Nephron (organoid): ENCODE measurements around the gene KISS1R.

Source experiments
- H3K27ac Mint-ChIP-seq, 3 experiments: 2 replicates each; pipeline ENCODE4 v1.8.0; 2020; ENCODE audit warnings: mixed read lengths in 3 of 3, mild to moderate bottlenecking in 2 of 3, moderate library complexity in 1 of 3
- H3K27me3 Mint-ChIP-seq: 2 replicates; pipeline ENCODE4 v1.8.0; 2021; ENCODE audit warnings: low read depth, mild to moderate bottlenecking, moderate library complexity, mixed read lengths
- H3K36me3 Mint-ChIP-seq: 2 replicates; pipeline ENCODE4 v1.8.0; 2020; ENCODE audit warnings: low read depth, mixed read lengths
- H3K4me1 Mint-ChIP-seq: 2 replicates; pipeline ENCODE4 v1.8.0; 2020; ENCODE audit warnings: mixed read lengths
- H3K4me3 Mint-ChIP-seq, 3 experiments: 2 replicates each; pipeline ENCODE4 v1.8.0; 2020; ENCODE audit warnings: mild to moderate bottlenecking in 3 of 3, mixed read lengths in 3 of 3, moderate library complexity in 2 of 3
- H3K9me3 Mint-ChIP-seq: 2 replicates; pipeline ENCODE4 v1.8.0; 2020; ENCODE audit warnings: mixed read lengths
- TF ChIP-seq, protein P1 (sequence below), 3 experiments: fragments of 200-600 bp; sonication (generic); IDR thresholded peaks; one replicate each; pipeline ENCODE4 v1.5.0; 2021; ENCODE audit warnings: antibody characterized with exemption in 3 of 3; ENCODE audit not compliant: unreplicated experiment in 3 of 3

KISS1R gene

DNA sequence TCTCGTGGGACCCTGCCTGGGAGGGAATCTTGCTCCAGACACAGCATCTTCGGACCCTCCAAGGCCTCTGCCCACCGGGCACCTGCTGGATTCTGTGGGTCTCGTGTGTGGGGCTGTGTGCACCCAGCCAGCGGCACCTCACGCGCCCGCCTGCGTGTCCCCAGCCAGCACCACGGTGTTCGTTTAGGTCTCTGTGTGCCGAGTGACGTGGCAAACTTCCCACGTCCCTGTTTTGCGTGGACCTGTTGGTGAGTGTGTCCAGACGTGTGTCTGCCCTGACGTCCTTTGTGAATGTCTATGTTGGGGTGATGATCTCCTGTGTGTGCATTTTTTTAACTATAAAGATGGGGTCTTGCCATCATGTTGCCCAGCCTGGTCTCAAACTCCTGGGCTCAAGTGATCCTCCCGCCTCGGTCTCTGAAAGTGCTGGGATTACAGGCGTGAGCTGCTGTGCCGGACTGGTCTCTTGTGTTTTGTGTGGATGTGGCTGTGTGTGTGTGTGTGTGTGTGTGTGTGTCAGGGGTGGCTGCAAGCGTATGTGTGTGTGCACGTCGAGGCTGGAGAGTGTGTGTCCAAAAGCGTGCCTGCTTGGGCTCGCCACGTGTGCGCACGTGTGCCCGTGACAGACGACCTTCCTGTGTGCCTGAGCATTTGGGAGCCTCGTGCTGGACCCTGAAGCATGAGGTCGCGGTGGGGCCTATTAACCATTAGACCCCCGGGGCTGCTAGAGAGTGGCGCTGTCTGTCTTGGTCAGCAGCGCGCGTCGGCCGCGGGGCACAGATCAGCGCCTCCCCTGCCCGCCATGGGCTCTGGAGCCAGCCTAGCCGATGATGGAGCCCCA lies 24.4 kb downstream of the KISS1R start:
- Mint-ChIP-seq H3K27me3 (no peaks in the 10 kb centered on the region), H3K4me3 (peak overlapping the region in 1 of 3 experiments; percentile 10), H3K9me3 (no peaks in the 10 kb centered on the region), H3K27ac (peak overlapping the region; percentile 62 to 86 (median 81)), H3K4me1 (peaks cover 29% of the 10 kb centered on the region), H3K36me3 (peaks cover 55% of the 10 kb centered on the region)
- TF ChIP-seq, protein P1, sequence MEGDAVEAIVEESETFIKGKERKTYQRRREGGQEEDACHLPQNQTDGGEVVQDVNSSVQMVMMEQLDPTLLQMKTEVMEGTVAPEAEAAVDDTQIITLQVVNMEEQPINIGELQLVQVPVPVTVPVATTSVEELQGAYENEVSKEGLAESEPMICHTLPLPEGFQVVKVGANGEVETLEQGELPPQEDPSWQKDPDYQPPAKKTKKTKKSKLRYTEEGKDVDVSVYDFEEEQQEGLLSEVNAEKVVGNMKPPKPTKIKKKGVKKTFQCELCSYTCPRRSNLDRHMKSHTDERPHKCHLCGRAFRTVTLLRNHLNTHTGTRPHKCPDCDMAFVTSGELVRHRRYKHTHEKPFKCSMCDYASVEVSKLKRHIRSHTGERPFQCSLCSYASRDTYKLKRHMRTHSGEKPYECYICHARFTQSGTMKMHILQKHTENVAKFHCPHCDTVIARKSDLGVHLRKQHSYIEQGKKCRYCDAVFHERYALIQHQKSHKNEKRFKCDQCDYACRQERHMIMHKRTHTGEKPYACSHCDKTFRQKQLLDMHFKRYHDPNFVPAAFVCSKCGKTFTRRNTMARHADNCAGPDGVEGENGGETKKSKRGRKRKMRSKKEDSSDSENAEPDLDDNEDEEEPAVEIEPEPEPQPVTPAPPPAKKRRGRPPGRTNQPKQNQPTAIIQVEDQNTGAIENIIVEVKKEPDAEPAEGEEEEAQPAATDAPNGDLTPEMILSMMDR (IDR thresholded peaks at IDR 0.05; ENCODE audit: unreplicated experiment in 3 of 3): no peak

DNA sequence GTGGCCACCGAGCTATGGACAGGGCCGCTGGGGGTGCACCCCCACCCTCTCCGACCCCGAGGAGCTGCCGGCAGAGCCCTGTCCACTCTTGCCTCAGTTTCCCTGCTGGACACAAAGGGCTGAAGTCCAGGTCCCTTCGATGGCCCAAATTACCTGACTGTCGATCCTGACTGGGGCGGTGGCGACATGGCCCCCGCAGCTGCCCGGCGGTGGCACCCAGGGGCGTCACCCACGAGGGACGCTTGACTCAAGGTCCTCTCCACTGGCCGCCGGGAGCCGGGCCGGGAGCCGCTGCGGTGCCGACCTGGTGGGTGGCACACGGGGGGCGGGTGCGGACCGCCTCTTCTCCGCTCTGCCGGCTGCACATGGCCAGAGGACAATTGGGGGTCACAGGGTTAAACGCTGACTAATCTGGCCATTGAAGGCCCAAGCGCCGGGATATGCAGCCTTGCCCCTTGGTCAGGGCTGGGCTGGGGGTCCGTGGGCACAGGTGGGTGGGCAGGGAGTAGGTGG lies 25.1 kb downstream of the KISS1R start:
- peaks cover 49% of the 10 kb centered on the region for H3K36me3 Mint-ChIP-seq
- H3K4me1 Mint-ChIP-seq: peaks cover 29% of the 10 kb centered on the region
- H3K4me3 Mint-ChIP-seq: no peak overlapping the region
- no peak overlapping the region for H3K27ac Mint-ChIP-seq
- no peaks in the 10 kb centered on the region for H3K27me3 Mint-ChIP-seq
- H3K9me3 Mint-ChIP-seq: no peaks in the 10 kb centered on the region
- TF ChIP-seq, protein P1 (IDR thresholded peaks at IDR 0.05; ENCODE audit: unreplicated experiment in 3 of 3): no peak

DNA sequence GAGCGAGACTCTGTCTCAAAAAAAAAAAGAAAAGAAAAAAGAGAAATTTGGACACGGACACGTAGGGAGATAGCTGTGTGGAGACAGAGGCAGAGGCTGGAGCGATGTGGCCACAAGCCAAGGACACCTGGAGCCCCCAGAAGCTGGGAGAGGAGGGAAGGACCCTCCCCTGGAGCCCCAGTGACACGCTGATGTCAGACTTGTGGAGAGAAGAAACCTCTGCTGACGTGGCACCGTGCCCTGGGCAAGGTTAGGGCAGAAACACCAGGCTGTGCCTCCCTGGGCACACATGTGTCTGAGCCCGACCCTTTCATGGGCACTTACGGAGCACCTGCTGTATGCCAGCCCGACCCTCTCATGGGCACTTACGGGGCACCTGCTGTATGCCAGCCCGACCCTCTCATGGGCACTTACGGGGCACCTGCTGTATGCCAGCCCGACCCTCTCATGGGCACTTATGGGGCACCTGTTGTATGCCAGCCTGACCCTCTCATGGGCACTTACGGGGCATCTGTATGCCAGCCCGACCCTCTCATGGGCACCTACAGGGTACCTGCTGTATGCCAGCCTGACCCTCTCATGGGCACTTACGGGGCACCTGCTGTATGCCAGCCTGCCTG lies 26.5 kb downstream of the KISS1R start:
- Mint-ChIP-seq H3K4me1 (peaks cover 26% of the 10 kb centered on the region), H3K4me3 (no peak overlapping the region), H3K9me3 (no peaks in the 10 kb centered on the region), H3K36me3 (peaks cover 39% of the 10 kb centered on the region), H3K27me3 (no peaks in the 10 kb centered on the region), H3K27ac (peak overlapping the region; percentile 85 to 96 (median 96))
- TF ChIP-seq, protein P1 (IDR thresholded peaks at IDR 0.05; ENCODE audit: unreplicated experiment in 3 of 3): no peak

DNA sequence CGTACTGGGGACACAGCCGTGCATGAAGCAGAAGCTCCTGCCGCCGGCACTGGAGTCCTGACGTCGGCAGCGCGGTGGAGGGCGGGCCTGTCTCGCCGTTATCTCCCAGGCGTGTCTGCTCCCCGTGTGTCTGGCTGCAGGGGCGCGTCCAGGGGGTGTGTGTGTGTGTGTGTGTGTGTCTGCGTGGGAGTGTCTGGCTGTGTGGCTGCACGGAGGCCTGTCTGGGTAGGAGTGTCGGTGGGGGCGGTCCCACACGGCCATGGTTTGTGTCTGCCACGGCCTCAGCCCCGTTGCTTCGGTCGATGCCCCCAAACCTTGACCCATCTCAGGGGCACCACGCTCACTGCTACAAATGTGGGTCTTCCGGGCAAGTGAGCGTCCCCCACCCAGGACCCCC lies 27.0 kb downstream of the KISS1R start:
- peak overlapping the region; percentile 14 to 40 (median 30) for H3K4me3 Mint-ChIP-seq
- H3K9me3 Mint-ChIP-seq: no peaks in the 10 kb centered on the region
- H3K27ac Mint-ChIP-seq: peak overlapping the region; percentile 85 to 96 (median 96)
- TF ChIP-seq, protein P1 (IDR thresholded peaks at IDR 0.05; ENCODE audit: unreplicated experiment in 3 of 3): no peak
- peaks cover 26% of the 10 kb centered on the region for H3K4me1 Mint-ChIP-seq
- peaks cover 39% of the 10 kb centered on the region for H3K36me3 Mint-ChIP-seq
- H3K27me3 Mint-ChIP-seq: no peaks in the 10 kb centered on the region

DNA sequence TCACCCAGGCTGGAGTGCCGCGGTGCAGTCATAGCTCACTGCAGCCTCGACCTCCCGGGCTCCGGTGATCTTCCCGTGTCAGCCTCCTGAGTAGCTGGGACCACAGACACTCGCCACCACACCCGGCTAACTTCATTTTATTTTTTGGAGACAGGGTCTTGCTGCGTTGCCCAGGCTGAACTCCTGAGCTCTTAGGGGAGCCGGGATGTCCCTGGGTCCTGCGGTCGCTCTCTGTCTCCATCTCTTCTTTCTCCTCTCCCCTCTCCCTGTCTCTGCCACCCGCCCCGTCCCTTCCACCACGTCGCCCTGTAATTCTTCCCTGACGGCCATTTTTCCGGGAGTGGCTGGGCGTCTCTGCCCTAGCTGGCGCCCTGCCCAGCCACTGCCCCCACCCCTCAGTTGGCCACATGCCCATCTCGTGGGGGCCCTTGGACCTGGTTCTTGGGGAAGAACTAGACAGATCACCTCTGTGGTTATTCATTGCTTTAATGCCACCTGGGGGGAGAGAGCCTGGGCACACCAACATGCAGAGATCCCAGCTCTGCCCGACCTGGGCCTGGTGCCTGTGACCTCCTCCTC lies 27.6 kb downstream of the KISS1R start:
- H3K9me3 Mint-ChIP-seq: no peaks in the 10 kb centered on the region
- peaks cover 22% of the 10 kb centered on the region for H3K4me1 Mint-ChIP-seq
- H3K27ac Mint-ChIP-seq: peak overlapping the region; percentile 85 to 96 (median 96)
- TF ChIP-seq, protein P1 (IDR thresholded peaks at IDR 0.05; ENCODE audit: unreplicated experiment in 3 of 3): no peak
- H3K4me3 Mint-ChIP-seq: peak overlapping the region; percentile 41 to 54 (median 51)
- no peaks in the 10 kb centered on the region for H3K27me3 Mint-ChIP-seq
- peaks cover 33% of the 10 kb centered on the region for H3K36me3 Mint-ChIP-seq
